HG03432 (cell line): ENCODE data around the gene PARP2.
"Not testable (repeated sequence)": the region's sequence is repeated elsewhere in the genome, so short reads cannot be mapped to it uniquely, and the experiment has no call there.

ENCODE experiments used
- ATAC-seq: cut with Tn5 transposase; IDR thresholded peaks from one replicate; pipeline ENCODE4 v1.9.1; 2021; ENCODE audit warnings: mild to moderate bottlenecking, moderate library complexity; ENCODE audit not compliant: unreplicated experiment

PARP2 gene

GRCh38 chr14:20343092-20343861 is at the start of gene PARP2:
TSS of gene PARP2 (plus strand) at chr14:20343635. CDS start at chr14:20343642, 7 bp downstream.
- ATAC-seq = peak; percentile 94

DNA sequence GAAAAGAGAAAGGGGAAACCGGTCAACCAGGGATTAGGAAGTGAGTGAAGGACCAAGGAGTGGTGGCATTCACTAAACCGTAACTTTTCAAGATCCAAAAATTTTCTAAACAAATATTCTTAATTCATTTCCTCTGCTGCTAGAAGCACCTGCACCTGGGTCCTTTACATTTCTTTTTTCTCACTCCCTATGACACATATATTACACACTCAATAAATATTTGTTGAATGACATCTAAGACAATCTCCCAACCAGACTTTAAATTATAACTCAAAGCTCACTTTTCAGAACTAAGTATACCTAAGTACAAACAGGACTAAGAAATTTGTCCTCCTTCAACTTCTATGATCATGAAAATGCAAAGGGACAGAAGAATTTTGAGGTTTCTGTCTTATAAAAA is 48.8 kb upstream of the PARP2 start:
- no peak for ATAC-seq

- ATAC-seq = peak; percentile 97
These were observed 48.4 kb upstream of the PARP2 start for GRCh38 chr14:20295067-20295466.

- peak; percentile 25 for ATAC-seq
These were observed 41.2 kb upstream of the PARP2 start for GRCh38 chr14:20302042-20302755.

DNA sequence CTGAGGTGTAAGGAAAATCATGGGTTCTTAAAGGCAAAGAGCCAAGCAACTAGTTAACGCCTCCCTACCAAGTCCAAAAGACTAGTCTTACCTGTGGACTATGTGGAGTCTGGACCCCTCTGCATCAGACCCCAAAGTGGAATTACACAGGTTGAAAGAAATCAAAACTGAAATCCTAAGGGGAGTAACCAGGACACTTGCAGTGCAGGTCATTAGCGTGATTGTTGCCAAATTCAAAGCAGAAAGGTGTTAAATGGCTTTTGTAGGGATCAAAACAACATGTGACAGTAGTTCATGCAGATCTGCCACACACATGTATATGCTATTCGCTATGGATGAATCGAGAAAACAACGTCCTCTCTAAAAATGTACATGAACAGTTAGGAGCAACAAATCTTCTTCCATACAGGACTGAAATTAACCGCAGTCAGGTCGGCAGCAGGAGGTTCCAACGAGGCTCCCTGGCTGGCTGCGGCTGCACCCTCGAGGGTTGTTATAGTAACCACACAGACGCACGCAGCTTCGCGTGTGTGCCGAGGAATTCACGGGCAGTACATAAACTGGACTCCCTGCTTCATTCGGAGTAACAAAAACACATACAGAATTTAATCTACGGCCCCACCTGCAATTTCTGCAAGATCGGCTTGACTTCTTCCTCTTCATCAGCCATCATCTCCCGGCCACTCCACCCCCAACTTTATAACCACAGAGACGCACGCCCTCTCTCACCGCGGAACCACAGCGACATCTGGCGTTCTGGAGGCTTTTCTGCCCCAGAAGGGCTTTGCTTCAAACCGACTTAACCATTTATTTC is 38.0 kb upstream of the PARP2 start, which contains the start of gene TTC5:
Gene TTC5, minus strand, starts transcription at position 687 of the 814 bp plus-strand sequence. Its CDS starts 14 bp downstream, at position 673.
- ATAC-seq = peak; percentile 98

- no peak for ATAC-seq
These were observed 37.4 kb upstream of the PARP2 start for GRCh38 chr14:20306079-20306423.

DNA sequence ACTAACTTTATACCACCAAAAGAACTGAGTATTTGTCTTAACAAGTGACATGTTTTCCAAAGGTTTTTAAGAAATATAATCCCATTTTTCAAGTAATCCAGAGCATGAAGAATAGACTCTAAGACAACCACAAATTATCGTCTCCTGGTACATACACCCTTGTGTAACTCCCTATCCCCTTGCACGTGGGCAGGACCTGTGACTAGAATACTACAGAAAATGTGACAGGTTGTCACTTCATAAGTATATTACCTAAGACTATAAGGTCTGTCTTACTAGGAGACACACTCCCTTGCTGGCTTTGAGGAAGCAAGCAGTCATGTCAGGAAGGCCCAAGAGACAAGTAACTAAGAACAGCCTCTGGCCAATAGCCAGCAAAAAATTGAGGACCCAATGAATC is 29.4 kb upstream of the PARP2 start:
- no peak for ATAC-seq

DNA sequence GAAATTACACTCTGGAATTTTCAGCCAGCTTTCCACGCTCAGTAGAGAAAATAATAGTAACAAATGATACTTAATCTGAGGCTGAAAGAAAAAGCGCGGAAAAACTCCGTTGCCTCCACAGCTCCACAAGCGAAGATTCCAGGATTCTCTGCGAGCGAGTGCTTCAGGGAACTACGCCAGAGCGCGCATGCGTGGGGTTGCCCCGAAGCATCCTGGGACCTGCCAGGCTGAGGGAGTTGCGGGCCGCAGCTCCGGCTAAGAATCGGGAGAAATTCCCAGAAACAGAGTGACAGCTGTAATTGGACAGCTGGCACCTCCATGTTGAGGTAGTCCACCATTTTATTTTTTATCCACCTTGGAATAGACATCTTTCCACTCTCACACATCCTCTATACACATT is 25.7 kb upstream of the PARP2 start:
- ATAC-seq = no peak

DNA sequence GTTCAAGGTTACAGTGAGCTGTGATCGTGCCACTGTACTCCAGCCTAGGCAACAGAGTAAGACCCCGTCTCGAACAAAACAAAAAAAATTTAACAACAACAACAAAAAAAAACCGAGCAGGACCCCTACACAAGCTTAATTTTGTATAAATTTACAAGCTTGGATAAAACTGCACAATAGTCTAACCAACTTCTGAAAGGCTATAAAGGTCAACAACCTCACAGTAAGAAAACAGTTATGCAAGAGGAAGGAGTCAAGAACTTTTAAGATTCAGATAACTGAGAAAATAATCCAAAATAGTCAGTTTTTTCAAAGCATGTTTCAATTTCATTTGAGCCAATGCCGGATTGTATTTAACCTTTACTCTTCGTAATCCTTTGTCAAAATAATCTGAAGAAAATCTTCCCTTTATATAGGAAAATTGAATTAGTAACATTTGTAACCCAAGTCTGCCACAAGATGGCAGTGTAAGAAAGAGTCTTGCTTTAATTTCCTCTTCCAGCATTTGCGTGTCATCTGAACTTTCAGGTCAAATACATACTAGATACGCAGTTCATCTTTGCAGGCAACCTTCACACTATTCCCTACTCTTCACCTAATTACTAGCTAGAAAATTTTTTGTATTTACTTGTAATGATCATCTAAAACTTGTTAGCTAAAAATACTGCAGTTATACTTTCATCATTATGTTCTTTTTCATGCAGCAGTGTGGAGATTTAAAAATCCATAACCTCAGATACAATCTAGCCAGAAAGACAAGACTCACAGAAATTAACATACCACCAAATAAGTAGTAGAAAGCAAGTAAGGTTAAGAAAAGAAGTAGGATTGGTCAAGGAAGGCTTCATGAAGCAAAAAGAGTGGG is 16.2 kb upstream of the PARP2 start:
- ATAC-seq = peak; percentile 65

DNA sequence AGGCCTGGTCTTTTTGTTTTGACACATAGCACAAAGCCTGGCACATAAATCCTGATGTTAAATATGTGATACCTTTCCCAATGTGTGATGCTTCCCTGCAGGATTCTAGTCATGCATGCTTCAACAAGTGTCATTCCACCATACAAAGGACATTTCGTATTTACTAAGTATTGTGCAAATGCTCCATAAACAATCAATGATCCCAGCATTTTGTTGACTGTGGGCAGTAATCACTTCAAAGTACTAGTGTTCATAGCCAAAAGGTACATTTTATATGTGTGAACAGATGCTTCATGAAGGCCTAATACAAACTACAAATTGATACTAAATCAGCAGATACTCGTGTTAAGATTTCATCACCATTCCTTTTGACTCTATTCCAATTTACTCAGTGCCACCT is 14.7 kb upstream of the PARP2 start:
- no peak for ATAC-seq

DNA sequence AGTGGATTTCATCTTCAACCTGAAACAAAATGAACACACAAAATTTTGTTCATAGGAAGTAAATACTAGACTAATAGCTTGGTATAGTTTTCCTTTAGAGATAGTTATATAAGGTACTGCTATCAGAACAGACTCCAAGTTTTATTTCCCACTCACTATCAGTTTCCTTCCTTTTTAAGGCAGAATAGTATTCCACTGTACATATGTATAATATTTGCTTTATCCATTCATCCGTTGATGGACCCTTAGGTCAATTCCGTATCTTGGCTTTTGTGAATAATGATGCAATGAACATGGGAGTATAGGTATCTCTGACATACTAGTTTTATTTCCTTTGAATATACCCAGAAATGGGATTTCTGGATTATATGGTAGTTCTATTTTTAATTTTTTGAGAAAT is 14.1 kb upstream of the PARP2 start:
- ATAC-seq = no peak

DNA sequence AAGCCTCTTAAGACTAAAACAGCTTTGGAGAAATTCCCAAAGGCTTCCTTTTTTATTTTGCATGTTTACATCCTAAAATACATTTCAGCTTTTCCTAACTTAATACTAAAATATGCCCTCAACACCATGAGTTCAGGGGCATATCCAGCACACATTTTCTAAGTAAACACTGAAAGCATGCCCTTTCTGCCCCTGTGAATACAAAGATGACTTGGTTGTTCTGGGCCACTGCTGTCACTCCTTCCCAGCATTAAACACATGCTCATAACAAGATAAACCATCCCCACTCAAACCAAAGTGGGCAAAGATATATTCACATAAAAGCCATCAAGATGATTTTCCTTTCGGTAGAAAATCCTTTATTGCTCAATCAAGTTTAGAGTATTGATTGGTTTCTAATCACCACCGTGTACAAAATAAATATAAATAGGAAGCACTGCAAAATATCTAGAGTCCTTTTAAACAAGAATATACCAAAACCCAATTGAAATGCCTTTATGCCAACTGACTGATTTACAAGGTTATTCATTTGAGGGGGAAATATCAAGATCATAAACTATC is 12.3 kb upstream of the PARP2 start:
- no peak for ATAC-seq

DNA sequence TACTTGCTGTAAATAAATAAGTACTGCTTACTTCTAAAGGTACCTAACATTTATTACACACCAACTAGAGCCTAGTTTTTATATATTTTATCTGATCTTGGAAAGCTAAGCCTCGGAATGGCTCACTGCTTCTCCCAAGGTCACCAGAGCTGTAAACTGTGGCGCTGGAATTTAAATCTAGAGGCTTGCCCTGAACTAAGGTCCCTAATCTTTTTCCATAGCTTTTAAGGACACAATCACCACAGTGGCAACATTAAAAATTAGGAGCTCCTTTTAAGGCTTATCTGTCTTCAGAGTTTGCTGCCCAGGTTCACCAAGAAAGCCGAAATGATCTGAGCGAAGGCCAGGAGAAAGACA is 11.0 kb upstream of the PARP2 start:
- no peak for ATAC-seq

GRCh38 chr14:20332788-20333493 is 10.5 kb upstream of the PARP2 start, which contains the start of gene CCNB1IP1:
TSS of gene CCNB1IP1 (minus strand) at chr14:20333279. CDS start at chr14:20316523, 16,756 bp downstream.
- ATAC-seq = peak; percentile 99

- no peak for ATAC-seq
These were observed 10.0 kb upstream of the PARP2 start for GRCh38 chr14:20333494-20333841.

GRCh38 chr14:20334017-20334416 is 9.4 kb upstream of the PARP2 start:
- ATAC-seq = no peak

DNA sequence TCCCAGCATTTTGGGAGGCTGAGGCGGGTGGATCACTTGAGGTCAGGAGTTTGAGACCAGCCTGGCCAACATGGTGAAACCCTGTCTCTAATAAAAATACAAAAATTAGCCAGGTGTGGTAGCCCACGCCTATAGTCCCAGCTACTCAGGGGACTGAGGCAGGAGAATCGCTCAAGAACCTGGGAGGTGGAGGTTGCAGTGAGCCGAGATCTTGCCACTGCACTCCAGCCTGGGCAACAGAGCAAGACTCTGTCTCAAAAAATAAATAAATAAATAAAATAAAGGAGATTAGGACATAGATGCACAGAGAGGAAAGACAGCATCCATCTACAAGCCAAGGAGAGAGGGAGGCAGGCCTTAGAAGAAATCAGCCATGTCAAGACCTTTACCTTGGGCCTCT is 2.4 kb upstream of the PARP2 start:
- not testable (repeated sequence) for ATAC-seq

DNA sequence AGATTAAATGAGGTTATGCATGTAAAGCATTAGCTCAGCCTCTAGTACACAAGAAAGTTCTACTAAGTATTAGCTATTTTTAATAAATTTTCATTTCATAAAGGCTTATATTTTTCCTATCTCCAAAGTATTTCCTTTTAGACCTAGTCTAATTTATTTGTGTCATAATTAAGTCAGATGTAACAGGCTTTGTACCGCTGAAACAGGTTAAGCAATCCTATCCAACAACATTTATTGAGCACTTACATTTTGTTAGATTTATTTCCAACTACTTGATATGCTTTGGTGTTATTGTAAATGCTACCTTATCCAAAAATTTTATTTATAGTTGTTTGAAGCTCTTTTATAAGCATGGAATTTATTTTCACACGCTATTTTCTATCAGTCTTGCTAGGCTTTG is 1.8 kb upstream of the PARP2 start:
- ATAC-seq = no peak

DNA sequence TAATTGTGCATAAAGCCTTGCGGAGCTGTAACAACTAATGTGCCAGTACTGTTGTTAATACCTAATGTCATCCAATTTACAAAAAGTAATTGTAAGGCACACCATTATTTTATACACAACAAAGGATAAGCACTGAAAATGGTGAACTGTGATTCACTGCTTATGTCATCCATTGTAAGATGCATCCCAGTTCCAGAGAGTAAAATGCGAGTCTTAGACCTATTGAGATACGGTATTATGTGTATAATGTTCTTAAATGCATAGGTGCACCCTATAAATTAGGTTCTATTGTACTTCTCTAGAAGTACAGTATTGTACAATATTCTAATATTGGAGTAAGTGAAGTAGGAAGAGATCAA is 406 bp downstream of the PARP2 start:
- no peak for ATAC-seq

GRCh38 chr14:20345366-20345765 is 1.9 kb downstream of the PARP2 start:
- ATAC-seq = no peak
